A673 (cell line): Measurements from ENCODE around the gene PRC1. TPM values are rescaled to one million over a fixed set of nuclear protein-coding genes. Genes with fewer than 3 reads are reported as not detected.

Experiments used
- BruUV-seq: library from RNA; stranded (reverse); fragments of 400-500 nt; replicated peaks from 2 replicates; lab custom pipeline; 2021; lab: Mats Ljungman, UMichigan
- CTCF ChIA-PET: fragments of 300-600 bp; sonication (Branson Sonifier 250); formaldehyde crosslinking; loops from one replicate; lab custom pipeline; 2022; ENCODE audit warnings: antibody characterized with exemption; lab: Charles Lee
- POLR2A ChIA-PET: fragments of 300-600 bp; sonication (Branson Sonifier 250); formaldehyde crosslinking; loops from one replicate; lab custom pipeline; 2022; ENCODE audit warnings: antibody characterized with exemption; ENCODE audit not compliant: low non-redundant PET; lab: Charles Lee
- DNase-seq: peaks from one replicate; pipeline ENCODE4 v3.0.0-alpha.2; 2015; ENCODE audit warnings: low spot score
- H3K27ac ChIP-seq: fragments of 200-600 bp; sonication (generic); 2 replicates; pipeline ENCODE4 v1.5.1; 2016; ENCODE audit warnings: mixed run types, low read depth, mild to moderate bottlenecking, mixed read lengths, antibody characterized with exemption, low read length; ENCODE audit not compliant: poor library complexity, severe bottlenecking
- H3K27me3 ChIP-seq: fragments of 200-600 bp; sonication (generic); replicated peaks from 2 replicates; pipeline ENCODE4 v1.6.1; 2017; ENCODE audit warnings: mixed run types, low read depth, mild to moderate bottlenecking, mixed read lengths, antibody characterized with exemption, low read length; ENCODE audit not compliant: insufficient read depth, poor library complexity
- H3K36me3 ChIP-seq: fragments of 200-600 bp; sonication (generic); 2 replicates; pipeline ENCODE4 v1.6.1; 2016; ENCODE audit warnings: mixed run types, mild to moderate bottlenecking, mixed read lengths, antibody characterized with exemption, low read length; ENCODE audit not compliant: insufficient read depth, poor library complexity, severe bottlenecking
- H3K4me1 ChIP-seq: fragments of 200-600 bp; sonication (generic); 2 replicates; pipeline ENCODE4 v1.6.1; 2017; ENCODE audit warnings: mixed run types, mild to moderate bottlenecking, mixed read lengths, antibody characterized with exemption, low read length; ENCODE audit not compliant: insufficient read depth, poor library complexity, severe bottlenecking
- H3K4me3 ChIP-seq: fragments of 200-600 bp; sonication (generic); 2 replicates; pipeline ENCODE4 v1.5.1; 2016; ENCODE audit warnings: low read depth, mixed run types, mild to moderate bottlenecking, mixed read lengths, low read length; ENCODE audit not compliant: poor library complexity, severe bottlenecking
- H3K9me3 ChIP-seq: fragments of 200-600 bp; sonication (generic); 2 replicates; pipeline ENCODE4 v1.6.1; 2016; ENCODE audit warnings: mixed run types, low read depth, mild to moderate bottlenecking, mixed read lengths, antibody characterized with exemption, low read length; ENCODE audit not compliant: poor library complexity, severe bottlenecking
- EZH2 ChIP-seq: fragments of 200-600 bp; sonication (generic); IDR thresholded peaks from 2 replicates; pipeline ENCODE4 v1.6.1; 2017; ENCODE audit warnings: borderline replicate concordance, low read depth, mild to moderate bottlenecking, mixed read lengths, antibody characterized with exemption, low read length; ENCODE audit not compliant: poor library complexity, severe bottlenecking
- intact Hi-C: fragments of 100-400 bp; cut with micrococcal nuclease; formaldehyde crosslinking; loops from one replicate; pipeline ENCODE4 v1.10.0; 2022; ENCODE audit not compliant: unreplicated experiment
- total RNA-seq: library from RNA; stranded (reverse); gene quantifications from 2 replicates; pipeline ENCODE4 v1.2.3, GENCODE V29; 2021
- TF ChIP-seq, protein P1 (sequence below): fragments of 300-800, 200-600 bp; sonication (generic); conservative IDR thresholded peaks from 2 replicates; pipeline ENCODE4 v1.5.1; 2017; ENCODE audit warnings: low read depth, mild to moderate bottlenecking, antibody characterized with exemption, low read length, moderate library complexity, mixed read lengths

PRC1 gene
- total RNA-seq, 1 experiment from 2014 or later: 339 TPM

DNA sequence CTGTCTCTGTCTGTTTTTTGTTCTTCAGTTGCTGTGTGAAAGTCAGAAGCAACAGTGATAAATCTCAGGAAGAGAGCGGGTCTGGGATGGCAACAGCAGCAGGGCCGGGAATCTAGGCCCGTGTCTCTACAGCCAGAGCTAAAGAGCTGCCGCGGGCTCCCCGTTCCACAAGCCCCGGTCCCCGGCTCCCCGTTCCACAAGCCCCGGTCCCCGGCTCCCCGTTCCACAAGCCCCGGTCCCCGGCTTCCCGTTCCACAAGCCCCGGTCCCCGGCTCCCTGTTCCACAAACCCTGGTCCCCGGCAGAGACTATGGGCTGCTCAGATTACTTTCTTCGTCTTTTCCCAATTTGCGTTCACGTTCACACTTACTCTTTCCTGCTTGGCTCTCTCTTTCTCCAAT is 20.1 kb downstream of the PRC1 start:
- TF ChIP-seq, protein P1, sequence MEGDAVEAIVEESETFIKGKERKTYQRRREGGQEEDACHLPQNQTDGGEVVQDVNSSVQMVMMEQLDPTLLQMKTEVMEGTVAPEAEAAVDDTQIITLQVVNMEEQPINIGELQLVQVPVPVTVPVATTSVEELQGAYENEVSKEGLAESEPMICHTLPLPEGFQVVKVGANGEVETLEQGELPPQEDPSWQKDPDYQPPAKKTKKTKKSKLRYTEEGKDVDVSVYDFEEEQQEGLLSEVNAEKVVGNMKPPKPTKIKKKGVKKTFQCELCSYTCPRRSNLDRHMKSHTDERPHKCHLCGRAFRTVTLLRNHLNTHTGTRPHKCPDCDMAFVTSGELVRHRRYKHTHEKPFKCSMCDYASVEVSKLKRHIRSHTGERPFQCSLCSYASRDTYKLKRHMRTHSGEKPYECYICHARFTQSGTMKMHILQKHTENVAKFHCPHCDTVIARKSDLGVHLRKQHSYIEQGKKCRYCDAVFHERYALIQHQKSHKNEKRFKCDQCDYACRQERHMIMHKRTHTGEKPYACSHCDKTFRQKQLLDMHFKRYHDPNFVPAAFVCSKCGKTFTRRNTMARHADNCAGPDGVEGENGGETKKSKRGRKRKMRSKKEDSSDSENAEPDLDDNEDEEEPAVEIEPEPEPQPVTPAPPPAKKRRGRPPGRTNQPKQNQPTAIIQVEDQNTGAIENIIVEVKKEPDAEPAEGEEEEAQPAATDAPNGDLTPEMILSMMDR: no peak
- no peak for TF ChIP-seq EZH2
- Histone ChIP-seq H3K4me3 (no peak overlapping the region), H3K27me3 (no peaks in the 10 kb centered on the region), H3K36me3 (peaks cover 98% of the 10 kb centered on the region), H3K4me1 (no peaks in the 10 kb centered on the region), H3K27ac (no peak overlapping the region), H3K9me3 (no peaks in the 10 kb centered on the region)
- intact Hi-C loops: no loop called here
- DNase-seq: no peak
- CTCF ChIA-PET: no interaction called here
- no TSS peak for BruUV-seq
- POLR2A ChIA-PET: no interaction called here

DNA sequence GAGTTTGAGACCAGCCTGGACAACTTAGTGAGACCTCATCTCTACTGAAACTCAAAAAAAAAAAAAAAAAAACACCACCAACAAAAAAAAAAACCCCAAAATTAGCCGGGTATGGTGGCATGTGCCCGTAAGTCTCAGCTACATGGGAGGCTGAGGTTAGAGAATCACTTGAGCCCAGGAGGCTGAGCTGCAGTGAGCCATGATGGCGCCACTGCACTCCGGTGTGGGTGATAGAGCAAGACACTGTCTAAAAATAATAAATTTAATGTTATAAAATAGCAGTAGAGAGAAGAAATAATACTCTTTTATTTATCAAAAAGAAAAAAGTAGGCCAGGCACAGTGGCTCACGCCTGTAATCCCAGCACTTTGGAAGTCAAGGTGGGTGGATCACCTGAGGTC is 22.2 kb downstream of the PRC1 start:
- no peaks in the 10 kb centered on the region for H3K9me3 ChIP-seq
- CTCF ChIA-PET: no interaction called here
- H3K27ac ChIP-seq: no peak overlapping the region
- intact Hi-C loops: no loop called here
- no peaks in the 10 kb centered on the region for H3K4me1 ChIP-seq
- BruUV-seq: no TSS peak
- no peak for DNase-seq
- H3K4me3 ChIP-seq: no peak overlapping the region
- TF ChIP-seq EZH2: no peak
- TF ChIP-seq, protein P1: no peak
- no peaks in the 10 kb centered on the region for H3K27me3 ChIP-seq
- H3K36me3 ChIP-seq: peaks cover 98% of the 10 kb centered on the region
- POLR2A ChIA-PET: no interaction called here

DNA sequence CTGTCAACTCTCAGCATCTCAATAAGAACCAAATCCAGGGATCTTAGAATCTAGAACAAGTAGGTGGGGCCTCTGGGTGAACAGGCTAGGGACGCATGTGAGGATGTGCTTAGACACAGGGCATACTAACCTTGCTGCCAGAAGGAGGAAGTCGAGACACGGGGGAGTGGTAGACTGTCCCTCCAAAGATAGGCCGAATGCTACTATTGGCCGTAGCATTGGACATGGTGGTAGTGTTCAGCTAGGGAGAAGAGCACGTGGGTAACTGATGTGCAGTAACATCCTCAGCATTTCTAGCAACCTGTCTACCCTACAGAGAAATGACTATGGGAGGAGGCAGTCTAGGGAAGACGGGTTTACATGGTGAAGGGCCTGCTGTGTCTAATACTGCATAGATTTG is 24.1 kb downstream of the PRC1 start:
- ChIA-PET POLR2A (no interaction called here), CTCF (interaction anchor here (1.0 kb wide), 1 partner anchor 13 kb away, joined by 4 read pairs; no protein-coding TSS in a partner anchor)
- BruUV-seq: no TSS peak
- intact Hi-C loops: no loop called here
- no peaks in the 10 kb centered on the region for H3K27me3 ChIP-seq
- H3K4me3 ChIP-seq: no peak overlapping the region
- H3K27ac ChIP-seq: no peak overlapping the region
- no peak for TF ChIP-seq EZH2
- TF ChIP-seq, protein P1: no peak
- no peak for DNase-seq
- H3K9me3 ChIP-seq: no peaks in the 10 kb centered on the region
- no peaks in the 10 kb centered on the region for H3K4me1 ChIP-seq
- H3K36me3 ChIP-seq: peaks cover 97% of the 10 kb centered on the region
